Measurements from ENCODE around the gene KRTAP1-1.
"Not testable (repeated sequence)": the region's sequence is repeated elsewhere in the genome, so short reads cannot be mapped to it uniquely, and the experiment has no call there.

Gene KRTAP1-1

DNA sequence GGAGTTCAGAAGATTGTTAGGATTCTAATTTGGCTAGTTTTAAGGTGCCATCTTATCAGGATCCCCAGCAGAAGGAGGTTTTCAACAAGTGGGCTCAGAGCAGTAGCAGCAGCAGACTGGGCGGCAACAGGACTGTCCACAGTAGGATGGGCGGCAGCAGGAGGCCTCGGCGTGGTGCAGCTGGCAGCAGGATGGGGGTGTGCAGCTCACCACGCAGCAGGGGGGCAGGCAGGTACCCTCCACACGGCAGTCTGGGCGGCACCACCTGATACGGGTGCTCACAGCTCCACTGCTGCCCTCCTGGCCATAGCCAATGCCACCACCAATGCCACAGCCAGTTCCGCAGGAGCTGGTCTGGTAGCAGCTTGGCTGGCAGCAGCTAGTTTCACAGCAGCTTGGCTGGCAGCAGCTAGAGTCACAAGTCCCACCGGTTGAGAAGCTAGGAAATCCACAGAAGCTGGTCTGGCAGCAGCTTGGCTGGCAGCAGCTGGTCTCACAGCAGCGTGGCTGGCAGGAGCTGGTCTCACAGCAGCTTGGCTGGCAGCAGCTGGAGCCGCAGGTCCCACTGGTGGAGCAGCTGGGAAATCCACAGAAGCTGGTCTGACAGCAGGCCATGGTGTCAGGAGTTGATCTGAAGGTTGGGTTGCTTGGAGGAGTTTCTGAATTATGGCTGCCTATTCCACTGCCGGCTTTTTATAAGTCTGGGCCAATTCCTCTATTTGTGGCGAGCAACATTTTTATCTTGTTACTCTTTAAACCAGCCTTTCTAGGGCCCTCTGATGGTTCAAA is at the start of gene KRTAP1-1:
Gene KRTAP1-1 (minus strand): TSS at position 668 of the 789 bp plus-strand sequence. CDS start 53 bp downstream, at position 615.
- not testable (repeated sequence) for DNase-seq (ENCODE audit: low read depth in 2 of 2)

DNA sequence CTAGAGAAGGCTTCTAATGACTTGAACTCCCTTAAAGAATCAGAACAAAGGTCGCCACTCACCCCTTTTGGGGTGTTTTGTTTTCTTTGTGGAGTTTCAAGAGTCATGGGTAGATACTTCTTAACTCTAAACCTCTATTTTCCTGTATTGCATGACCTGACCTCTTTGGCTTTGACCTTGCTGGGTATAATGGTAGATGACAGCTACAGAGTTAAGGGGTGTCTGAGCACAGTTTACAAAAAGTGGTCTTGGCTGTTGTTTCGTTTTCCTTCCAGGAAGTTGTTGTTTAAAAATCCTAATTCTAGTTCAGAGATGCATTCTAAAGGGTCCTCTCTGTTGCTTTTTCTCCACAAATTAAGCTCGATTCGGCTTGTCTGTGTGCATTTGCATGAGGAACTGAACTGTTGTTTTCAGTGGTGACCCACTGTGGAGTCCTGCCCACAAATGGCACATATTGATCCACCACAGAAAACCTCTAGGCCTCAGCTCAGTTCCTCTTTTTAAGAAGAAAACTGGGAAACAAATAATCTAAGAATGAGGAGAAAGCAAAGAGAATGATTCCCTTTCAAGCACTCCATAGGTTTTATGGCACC is 47.6 kb upstream of the KRTAP1-1 start:
- not testable (repeated sequence) for DNase-seq (ENCODE audit: low read depth in 2 of 2)

DNA sequence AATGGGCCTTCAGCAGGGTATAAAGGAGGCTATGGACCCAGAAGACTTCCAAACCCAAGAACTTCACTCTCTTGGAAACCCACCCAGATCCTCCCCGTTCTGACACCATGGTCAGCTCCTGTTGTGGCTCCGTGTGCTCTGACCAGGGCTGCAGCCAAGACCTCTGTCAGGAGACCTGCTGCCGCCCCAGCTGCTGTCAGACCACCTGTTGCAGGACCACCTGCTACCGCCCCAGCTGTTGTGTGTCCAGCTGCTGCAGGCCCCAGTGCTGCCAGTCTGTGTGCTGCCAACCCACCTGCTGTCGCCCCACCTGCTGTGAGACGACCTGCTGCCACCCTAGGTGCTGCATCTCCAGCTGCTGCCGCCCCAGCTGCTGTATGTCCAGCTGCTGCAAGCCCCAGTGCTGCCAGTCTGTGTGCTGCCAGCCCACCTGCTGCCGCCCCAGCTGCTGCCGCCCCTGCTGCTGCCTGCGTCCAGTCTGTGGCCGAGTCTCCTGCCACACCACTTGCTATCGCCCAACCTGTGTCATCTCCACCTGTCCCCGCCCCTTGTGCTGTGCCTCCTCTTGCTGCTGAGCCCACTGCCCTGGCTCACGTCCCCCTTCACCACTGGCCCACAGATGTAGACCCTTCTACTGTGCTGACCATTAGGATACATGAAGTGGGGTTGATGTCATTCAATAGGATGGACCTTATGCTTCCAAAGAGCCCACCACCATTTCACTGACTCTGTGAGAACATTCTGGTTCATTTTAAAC is 43.0 kb upstream of the KRTAP1-1 start, which contains the start of gene KRTAP4-7:
Gene KRTAP4-7 (plus strand): TSS at position 51 of the 757 bp plus-strand sequence. CDS start 57 bp downstream, at position 108.
- DNase-seq (ENCODE audit: low read depth in 2 of 2) = not testable (repeated sequence)

DNA sequence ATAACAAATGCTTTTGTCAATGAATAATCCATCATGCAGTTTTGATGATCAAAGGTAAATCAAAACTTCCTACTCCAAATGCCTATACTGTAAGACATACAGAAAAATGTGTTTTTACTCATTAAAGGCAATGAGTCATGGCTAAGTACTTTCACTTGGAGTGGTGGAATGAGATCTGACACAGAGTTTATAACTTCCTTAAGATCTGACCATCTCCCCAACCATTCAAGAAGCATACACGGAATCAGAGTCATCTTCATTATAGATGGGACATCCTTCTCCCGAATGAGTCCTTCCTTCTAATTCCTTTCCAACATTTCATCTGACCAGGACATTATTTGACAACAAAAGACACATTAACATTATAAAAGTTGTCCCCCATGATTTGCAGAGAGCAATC is 42.2 kb upstream of the KRTAP1-1 start:
- DNase-seq (ENCODE audit: low read depth in 2 of 2) = not testable (repeated sequence)

- no peak for DNase-seq (ENCODE audit: low read depth in 2 of 2)
These were observed 41.4 kb upstream of the KRTAP1-1 start for GRCh38 chr17:41082626-41083025.

- no peak for DNase-seq (ENCODE audit: low read depth in 2 of 2)
These were observed 35.5 kb upstream of the KRTAP1-1 start for GRCh38 chr17:41076788-41077187.

- DNase-seq (ENCODE audit: low read depth in 2 of 2) = no peak
These were observed 32.4 kb upstream of the KRTAP1-1 start for GRCh38 chr17:41073676-41074075.

DNA sequence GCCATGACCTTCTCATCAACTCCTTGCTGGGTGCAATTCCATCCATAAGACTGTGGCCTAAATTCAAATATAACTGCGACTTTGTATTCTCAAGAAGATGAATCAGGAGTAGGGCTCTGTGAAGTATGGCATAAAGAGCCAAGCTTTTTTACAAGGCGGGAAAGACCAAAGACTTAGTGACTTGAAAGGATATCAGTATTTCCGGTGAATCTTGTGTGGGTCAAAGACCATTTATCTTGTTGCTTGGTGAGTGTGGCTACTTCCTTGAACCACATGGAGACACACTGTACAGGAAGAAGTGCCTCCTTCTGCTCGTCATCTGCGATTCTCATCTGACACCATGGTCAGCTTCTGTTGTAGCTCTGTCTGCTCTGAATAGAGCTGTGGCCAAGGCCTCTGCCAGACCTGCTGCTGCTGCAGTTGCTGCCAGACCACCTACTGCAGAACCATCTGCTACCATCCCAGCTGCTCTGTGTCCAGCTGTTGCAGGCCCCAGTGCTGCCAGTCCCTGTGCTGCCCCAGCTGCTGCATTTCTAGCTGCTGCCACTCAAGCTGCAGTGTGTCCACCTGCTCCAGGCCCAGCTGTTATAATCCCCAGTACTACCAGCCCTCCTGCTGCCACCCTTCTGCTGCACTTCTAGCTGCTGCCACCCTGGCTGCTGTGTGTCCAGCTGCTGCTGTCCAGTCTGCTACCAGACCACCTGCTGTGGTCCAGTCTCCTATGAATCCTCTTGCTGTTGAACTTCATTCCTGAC is 30.5 kb upstream of the KRTAP1-1 start:
- DNase-seq (ENCODE audit: low read depth in 2 of 2) = no peak

DNA sequence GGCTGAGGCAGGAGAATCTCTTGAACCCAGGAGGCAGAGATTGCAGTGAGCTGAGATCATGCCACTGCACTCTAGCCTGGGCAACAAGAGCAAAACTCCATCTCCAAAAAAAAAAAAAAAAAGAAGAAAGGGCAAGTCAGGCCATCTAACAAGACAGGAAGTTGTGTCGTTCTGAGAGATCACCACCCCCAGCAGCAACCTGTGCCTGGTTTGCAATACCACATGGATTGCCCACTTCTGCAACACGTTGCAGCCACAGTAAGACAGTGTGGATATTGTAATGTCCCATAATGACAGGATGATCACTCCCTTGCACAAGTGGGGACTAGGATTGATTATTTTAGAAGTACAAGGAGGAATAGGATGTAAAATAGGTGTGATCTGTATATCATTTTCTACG is 27.8 kb upstream of the KRTAP1-1 start:
- DNase-seq (ENCODE audit: low read depth in 2 of 2) = no peak

DNA sequence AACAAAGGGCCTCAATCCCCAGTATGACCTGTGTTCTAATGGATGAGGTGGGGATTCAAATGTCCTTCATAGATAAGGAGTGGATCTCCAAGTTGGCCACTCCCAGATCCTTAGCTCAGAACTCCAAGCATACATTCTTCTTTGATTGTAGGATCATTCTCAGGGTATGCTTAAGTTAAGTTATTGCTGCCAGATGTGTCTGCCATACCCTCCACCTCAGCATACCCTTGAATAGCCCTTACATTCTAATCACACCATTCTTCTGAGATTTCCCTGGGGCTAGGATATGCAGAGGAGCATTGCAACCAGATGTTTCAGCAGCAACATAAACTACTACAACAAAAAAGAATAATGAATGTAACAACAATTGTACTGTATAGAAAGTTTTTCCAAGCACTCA is 26.0 kb upstream of the KRTAP1-1 start:
- no peak for DNase-seq (ENCODE audit: low read depth in 2 of 2)

DNA sequence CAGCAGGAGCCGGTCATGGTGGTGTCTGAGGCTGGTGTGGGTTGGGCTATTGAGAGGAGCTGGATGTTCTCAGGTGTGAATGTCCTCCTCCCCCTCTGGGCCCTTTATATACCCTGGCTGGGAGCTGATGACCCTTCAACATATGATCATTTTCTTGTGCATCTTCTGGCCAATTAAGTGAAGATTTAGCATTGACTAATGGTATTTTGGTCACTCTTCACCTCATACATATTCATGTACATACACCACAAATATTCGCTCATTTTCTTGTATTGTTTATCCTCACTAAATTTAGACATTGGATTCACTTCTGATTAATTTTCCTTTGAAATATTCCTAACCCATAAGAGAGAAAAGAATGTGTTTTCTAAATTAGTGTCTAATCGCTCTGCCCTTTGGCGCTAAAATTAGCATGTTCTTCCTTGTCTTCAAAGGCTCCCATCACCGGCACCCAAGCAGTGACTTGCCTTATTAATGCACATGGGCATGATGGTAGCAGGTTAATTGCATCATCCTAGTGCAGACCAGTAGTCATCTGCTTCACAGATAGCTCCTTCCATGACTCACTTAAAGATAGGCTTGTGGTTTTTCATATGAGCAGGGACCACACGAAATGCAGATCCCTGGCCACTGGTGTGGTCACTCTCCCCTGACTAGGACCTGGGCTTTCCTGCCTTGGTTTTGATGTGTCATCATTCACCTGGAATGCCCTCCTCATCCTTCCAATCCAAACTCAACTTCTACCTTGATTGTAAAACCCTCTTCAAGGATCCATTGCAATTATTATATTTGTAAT is 24.8 kb upstream of the KRTAP1-1 start, which contains the start of gene KRTAP2-4:
Gene KRTAP2-4 (minus strand): TSS at position 51 of the 796 bp plus-strand sequence. CDS start 34 bp downstream, at position 17.
- no peak for DNase-seq (ENCODE audit: low read depth in 2 of 2)

DNA sequence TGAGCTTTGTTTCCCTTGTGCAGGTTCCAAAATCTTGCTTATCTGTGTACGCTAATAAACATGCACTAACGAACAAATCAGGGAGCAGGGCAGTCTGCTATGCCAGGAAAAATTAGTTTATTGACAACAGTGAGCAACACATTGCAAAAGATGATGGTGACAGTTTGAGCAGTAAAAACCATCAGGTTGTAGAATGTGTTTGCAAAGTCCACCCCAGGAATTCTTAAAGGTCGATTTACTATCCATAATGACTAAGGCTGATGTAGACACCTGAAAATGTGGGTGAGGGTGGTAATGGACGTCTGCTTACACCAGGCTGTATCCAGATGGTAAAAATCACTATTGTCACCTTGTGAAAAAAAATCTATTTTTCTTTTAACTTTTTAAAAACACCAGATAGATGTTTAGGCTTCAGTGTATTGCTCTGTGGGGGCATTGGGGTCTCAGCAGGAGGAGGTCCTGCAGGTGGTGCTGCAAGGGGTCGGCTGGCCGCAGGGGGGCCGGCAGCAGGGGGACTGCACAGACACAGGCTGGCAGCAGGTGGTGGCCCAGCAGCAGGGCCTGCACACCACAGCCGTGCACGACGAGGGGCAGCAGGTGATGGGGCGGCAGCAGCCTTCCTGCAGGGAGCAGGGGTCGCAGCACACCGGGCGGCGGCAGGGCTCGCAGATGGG is 23.9 kb upstream of the KRTAP1-1 start:
- DNase-seq (ENCODE audit: low read depth in 2 of 2) = not testable (repeated sequence)

DNA sequence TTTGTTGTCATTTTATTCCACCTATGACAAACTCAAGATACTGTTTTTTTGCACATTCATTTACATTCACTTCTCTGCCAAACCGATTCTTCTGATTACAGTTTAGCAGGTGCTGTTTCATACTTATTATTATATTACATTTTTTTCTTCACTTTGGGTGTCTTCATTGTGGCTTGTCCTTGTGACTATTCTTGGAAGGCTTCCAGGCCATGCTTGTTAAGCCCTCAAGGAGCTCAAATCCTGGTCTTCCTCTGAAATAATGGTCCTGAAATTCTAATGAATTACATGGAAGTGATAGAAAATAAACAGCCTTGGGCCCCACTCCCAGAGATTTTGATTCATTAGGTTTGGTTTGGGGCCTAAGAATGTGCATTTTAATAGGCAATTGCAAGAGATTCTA is 23.1 kb upstream of the KRTAP1-1 start:
- no peak for DNase-seq (ENCODE audit: low read depth in 2 of 2)

DNA sequence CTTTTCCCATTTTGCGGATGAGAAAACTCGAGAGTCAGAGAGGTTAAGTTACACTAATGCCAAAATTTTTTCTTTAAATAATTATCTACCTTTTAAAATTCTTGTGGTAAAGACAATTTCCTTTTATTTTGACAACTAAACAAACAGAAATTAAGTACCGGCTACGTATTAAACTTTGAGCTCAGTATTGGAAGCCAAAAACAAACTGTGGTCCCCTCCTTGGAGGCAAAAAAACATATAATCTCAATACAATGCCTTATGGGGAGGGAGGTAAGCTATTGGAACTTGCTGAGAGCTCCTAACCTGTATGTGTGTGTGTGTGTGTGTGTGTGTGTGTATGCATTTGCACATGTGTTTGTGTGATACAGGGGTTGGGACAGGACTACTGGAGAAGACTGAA is 22.2 kb upstream of the KRTAP1-1 start:
- DNase-seq (ENCODE audit: low read depth in 2 of 2) = no peak

DNA sequence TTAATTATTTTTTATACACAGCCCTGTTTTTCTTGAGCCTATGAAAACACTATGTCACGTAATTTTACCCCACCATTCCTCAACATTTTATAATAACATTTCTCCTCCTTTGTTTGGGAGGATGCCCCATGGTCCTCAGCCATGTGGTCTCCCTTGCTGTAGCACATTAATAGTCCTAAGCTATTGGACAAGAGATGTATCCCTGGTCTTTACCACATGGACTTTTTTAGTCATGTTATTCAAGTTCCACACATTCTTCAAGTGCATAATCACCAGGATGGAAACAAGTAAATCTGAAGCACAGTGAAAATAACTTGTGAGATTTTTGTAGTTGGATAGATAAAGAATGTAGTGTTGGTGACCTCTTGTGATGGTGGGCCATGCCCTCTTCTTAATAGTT is 20.7 kb upstream of the KRTAP1-1 start:
- DNase-seq (ENCODE audit: low read depth in 2 of 2) = no peak

- DNase-seq (ENCODE audit: low read depth in 2 of 2) = no peak
These were observed 18.9 kb upstream of the KRTAP1-1 start, which contains the start of gene KRTAP2-3 for GRCh38 chr17:41060052-41060604. KRTAP2-3 (minus strand) TSS chr17:41060114; CDS start chr17:41060050, 64 bp downstream.

DNA sequence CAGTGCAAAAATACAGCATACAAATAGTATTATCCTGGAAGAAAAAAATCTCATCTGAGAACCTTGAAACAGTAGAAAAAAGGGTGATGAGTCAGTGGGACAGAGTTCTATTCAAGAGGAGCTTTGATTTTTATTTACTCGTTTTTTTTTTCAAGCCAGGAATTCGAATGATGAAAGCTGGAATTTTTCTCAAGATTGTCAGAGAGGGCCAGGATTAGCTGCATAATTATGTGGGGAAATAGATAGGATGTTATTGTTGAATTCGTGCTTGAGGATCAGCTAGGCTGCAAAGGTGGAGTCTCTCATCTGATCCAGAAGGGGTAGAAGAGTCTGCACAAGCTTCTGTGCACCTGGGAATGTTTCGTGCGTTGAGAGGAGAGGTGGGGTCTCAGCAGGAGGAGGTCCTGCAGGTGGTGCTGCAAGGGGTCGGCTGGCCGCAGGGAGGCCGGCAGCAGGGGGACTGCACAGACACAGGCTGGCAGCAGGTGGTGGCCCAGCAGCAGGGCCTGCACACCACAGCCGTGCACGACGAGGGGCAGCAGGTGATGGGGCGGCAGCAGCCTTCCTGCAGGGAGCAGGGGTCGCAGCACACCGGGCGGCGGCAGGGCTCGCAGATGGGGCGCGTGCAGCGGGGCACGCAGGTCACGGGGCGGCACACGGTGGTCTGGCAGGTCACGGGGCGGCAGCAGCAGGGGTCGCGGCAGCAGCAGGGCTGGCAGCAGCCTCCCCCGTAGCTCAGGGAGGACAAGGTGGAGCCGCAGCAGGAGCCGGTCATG is 18.2 kb upstream of the KRTAP1-1 start:
- not testable (repeated sequence) for DNase-seq (ENCODE audit: low read depth in 2 of 2)

DNA sequence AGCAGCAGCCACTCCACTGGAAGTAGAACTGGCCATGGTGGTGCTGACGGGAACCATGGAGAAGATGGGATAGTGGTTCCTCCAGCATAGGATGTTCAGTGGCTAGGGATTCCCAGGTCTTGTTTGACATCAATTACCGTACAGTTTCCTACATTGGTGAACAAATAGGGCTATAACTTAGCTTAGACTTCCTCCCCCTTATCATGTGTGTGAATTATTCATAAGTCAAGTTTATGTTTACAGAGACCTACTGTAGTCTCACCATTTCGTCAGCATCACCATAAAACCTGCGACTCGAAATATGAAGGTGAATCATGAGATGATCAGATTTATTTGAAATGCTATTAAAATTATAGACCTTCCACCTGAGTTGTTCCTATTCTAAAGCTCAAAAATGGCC is 17.5 kb upstream of the KRTAP1-1 start:
- no peak for DNase-seq (ENCODE audit: low read depth in 2 of 2)

DNA sequence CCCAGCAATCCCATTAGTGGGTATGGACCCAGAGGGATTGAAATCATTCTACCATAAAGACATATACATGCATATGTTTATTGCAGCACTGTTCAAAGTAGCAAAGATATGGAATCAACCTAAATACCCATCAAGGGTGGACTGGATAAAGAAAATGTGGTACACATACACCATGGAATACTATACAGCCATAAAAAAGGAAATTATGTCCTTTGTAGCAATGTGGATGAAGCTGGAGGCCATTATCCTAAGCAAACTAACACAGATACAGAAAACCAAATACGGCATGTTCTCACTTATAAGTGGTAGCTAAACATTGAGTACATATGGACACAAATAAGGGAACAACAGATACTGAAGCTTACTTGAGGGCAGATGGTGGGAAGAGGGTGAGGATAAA is 16.3 kb upstream of the KRTAP1-1 start:
- DNase-seq (ENCODE audit: low read depth in 2 of 2) = no peak

All from stimulated activated CD4-positive, alpha-beta T cell treated with anti-CD3 and anti-CD28 coated beads, Interleukin-1b, Interleukin-23, amount 100 ng/mL, for 4 hours (primary cell).